ENCODE measurements around the gene SMARCAL1.

SMARCAL1 gene

GRCh38 chr2:216408426-216409290 is 3.6 kb upstream of the SMARCAL1 start:
- no peak for TF ChIP-seq ZNF274 (IDR thresholded peaks at IDR 0.05; ENCODE audit: low read depth, low read length)

DNA sequence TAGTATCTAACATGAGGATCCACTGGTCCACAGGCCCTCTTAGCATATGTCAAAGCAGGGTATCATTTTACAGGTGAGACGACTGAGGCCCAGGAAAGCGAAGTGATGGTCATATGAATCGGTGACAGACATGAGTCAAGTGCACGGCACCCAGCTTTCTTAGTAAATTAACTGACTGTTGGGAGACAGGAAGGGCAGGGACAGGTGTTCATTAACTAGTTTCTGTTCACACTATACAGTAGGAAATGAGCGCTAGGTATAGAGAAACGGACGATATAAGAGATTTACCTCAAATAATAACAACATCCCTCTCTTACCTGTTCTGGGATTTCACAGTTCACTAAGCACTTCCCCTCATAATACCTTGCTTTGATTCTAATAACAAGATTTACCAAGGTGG is 1.7 kb upstream of the SMARCAL1 start:
- TF ChIP-seq ZNF274 (IDR thresholded peaks at IDR 0.05; ENCODE audit: low read depth, low read length): no peak
- H3K4me3 ChIP-seq (ENCODE audit: low read length): no peak overlapping the region

More at GRCh38 chr2:216408426-216409290, 3.6 kb upstream of the SMARCAL1 start:
- no peak overlapping the region for H3K4me3 ChIP-seq (ENCODE audit: low read length)

GRCh38 chr2:216413882-216414281 is 1.6 kb downstream of the SMARCAL1 start:
- TF ChIP-seq ZNF274 (IDR thresholded peaks at IDR 0.05; ENCODE audit: low read depth, low read length): no peak
- no peak overlapping the region for H3K4me3 ChIP-seq (ENCODE audit: low read length)

GRCh38 chr2:216414772-216415319 is 2.6 kb downstream of the SMARCAL1 start:
- no peak for TF ChIP-seq ZNF274 (IDR thresholded peaks at IDR 0.05; ENCODE audit: low read depth, low read length)
- no peak overlapping the region for H3K4me3 ChIP-seq (ENCODE audit: low read length)

GRCh38 chr2:216415541-216415940 is 3.3 kb downstream of the SMARCAL1 start:
- no peak for TF ChIP-seq ZNF274 (IDR thresholded peaks at IDR 0.05; ENCODE audit: low read depth, low read length)
- no peak overlapping the region for H3K4me3 ChIP-seq (ENCODE audit: low read length)

DNA sequence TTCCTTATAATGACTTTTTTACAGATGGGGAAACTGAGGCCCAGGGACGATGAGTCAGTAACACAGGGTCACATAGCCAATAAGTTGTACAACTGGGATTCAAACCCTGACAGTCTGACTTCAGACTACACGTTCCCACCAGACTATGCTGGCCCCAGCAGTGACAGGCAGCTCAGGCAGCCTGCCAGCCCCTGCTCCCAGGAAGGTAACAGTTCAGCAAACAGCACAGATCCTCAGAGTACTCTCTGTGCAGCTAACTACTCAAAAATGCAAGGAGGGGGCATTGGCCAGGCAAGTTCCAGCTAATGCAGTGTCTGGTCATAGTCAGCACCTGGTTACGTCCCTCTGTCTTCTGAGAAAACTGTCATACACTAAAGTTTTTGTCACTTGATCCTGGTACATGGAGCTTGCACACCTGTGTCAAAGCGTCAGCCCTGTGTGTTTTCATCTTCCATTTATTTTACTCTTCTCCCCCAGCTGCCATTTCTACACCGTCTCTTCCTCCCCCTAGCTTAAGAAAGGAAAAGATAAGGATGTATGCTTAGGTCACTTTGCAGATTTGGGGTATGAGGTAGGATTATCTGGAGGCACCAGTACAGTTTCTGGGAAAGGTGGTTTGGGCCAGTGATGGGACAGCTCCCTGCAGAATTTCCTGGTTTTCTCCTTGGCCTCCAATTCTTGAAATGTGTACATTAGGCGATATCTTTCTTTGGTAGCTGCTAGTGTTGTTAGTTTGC is 4.5 kb downstream of the SMARCAL1 start:
- no peak for TF ChIP-seq ZNF274 (IDR thresholded peaks at IDR 0.05; ENCODE audit: low read depth, low read length)
- no peak overlapping the region; the same call in 1 of the 2 replicates for H3K4me3 ChIP-seq (ENCODE audit: low read length)

- no peak for TF ChIP-seq ZNF274 (IDR thresholded peaks at IDR 0.05; ENCODE audit: low read depth, low read length)
- no peak overlapping the region for H3K4me3 ChIP-seq (ENCODE audit: low read length)
Observed at GRCh38 chr2:216418981-216419380, 6.7 kb downstream of the SMARCAL1 start.

DNA sequence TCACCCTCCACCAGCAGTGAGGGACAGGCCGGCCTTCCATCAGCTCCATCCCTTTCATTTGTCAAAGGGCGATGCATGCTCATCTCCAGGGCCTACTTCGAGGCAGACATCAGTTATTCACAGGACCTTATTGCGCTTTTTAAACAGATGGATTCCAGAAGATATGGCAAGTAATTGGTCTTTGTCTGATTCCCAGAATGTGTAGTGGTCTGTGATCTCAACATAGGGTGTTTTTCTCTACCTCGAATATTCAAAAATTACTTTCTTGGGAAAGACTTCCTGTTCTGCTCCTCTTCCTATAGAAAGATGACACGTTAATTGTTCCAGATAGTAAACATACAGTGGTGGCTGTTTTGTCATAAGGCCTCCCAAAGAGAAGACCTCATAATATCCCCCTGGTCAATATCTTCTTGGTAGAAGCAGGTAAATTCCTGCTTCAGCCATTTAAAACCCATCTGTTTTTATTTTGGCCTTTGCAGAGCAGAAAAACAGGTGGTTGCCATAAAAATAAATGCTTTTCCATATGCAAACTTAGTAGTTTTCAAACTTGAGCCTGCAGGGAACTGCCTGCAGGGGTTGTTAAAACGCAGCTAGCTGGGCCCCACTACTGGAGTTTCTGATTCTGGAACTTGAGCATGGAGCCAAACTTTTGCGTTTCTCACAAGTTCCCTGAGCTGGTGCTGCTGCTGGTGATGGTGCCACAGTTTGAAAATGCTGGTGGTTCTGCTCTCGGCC is 8.2 kb downstream of the SMARCAL1 start:
- no peak overlapping the region for H3K4me3 ChIP-seq (ENCODE audit: low read length)
- TF ChIP-seq ZNF274 (IDR thresholded peaks at IDR 0.05; ENCODE audit: low read depth, low read length): no peak

- TF ChIP-seq ZNF274 (IDR thresholded peaks at IDR 0.05; ENCODE audit: low read depth, low read length): no peak
- H3K4me3 ChIP-seq (ENCODE audit: low read length): no peak overlapping the region
Observed at GRCh38 chr2:216423071-216423470, 10.8 kb downstream of the SMARCAL1 start.

DNA sequence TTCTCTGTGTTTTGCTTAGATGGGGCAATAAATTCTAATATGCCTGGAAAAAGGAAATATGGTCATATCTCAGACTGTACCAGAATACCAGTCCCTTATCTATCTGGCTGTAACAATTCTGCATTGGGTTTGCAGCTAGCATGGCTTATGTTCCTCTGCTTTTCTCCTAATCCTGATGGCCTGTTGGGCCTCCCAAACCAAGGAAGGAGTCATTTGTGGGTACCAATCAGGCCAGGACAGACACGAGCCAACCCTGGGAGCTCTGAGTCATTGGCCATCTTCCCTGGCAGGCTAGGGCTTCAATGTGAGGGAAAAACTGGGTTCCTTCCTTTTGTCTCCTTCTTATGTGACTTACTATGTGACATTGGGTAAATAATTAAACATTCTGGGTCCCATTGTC is 12.0 kb downstream of the SMARCAL1 start:
- no peak for TF ChIP-seq ZNF274 (IDR thresholded peaks at IDR 0.05; ENCODE audit: low read depth, low read length)
- H3K4me3 ChIP-seq (ENCODE audit: low read length): no peak overlapping the region

- no peak overlapping the region for H3K4me3 ChIP-seq (ENCODE audit: low read length)
- TF ChIP-seq ZNF274 (IDR thresholded peaks at IDR 0.05; ENCODE audit: low read depth, low read length): no peak
Observed at GRCh38 chr2:216425008-216425787, 12.9 kb downstream of the SMARCAL1 start.

DNA sequence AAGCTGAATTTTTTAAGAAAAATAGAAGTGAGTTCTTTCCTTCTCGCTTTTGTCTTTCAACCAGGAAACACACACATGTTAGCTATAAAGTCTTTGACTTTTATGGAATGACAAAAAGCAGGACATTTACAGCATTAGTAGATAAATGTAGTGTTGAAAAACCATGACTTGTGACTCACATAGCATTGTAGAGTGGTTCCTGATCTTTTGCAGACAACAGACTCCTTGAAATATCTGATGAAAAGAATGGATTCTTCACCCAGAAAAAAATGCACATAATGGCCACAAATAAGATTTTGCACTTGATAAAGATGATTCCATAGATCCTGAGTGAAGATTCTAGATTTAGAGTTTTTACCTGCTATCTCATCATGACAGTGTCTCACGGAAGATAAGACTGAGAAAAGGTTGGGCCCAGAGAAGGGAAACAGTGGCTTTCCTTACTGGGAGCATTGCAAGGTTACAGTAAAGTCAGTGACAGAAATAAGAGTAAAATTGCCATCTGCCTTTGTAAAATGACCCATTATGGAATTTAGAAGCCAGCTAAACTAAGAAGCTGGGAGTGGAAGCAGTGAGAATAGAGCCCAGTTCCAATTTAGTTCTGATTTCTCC is 14.0 kb downstream of the SMARCAL1 start:
- no peak overlapping the region for H3K4me3 ChIP-seq (ENCODE audit: low read length)
- TF ChIP-seq ZNF274 (IDR thresholded peaks at IDR 0.05; ENCODE audit: low read depth, low read length): no peak

DNA sequence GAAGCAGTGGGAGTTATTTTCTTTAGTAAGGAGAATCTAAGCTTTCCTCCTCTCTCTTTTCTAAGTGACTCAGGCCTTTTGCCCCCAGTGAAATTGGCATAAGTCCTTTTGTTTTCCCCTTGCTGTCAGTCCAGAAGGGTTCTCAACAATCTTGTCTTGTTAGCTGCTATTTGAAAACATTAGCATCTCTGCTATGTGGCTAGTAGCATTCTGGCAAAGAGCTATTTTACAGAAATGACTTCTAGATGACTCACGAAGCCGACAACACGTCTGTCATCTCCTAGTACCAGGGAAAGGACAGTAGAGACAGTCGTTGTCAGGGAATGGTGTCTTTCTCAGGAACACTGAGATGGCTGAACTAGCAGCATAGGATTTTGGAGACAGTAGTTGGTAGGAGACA is 14.7 kb downstream of the SMARCAL1 start:
- TF ChIP-seq ZNF274 (IDR thresholded peaks at IDR 0.05; ENCODE audit: low read depth, low read length): no peak
- H3K4me3 ChIP-seq (ENCODE audit: low read length): no peak overlapping the region
